Measurements from ENCODE around the gene BEND3.
"Not testable (repeated sequence)": the region's sequence is repeated elsewhere in the genome, so short reads cannot be mapped to it uniquely, and the experiment has no call there.

BEND3 gene

GRCh38 chr6:107114926-107115694, at the start of gene BEND3:
Gene BEND3, minus strand, starts transcription at chr6:107115515. Its CDS starts 16,230 bp downstream, at chr6:107099285.
- no peak for DNase-seq (ENCODE audit: low read depth, low spot score)

- DNase-seq (ENCODE audit: low read depth, low spot score): not testable (repeated sequence)
Observed at GRCh38 chr6:107164299-107164698, 49.0 kb upstream of the BEND3 start.

GRCh38 chr6:107161521-107161920, 46.2 kb upstream of the BEND3 start:
- no peak for DNase-seq (ENCODE audit: low read depth, low spot score)

DNA sequence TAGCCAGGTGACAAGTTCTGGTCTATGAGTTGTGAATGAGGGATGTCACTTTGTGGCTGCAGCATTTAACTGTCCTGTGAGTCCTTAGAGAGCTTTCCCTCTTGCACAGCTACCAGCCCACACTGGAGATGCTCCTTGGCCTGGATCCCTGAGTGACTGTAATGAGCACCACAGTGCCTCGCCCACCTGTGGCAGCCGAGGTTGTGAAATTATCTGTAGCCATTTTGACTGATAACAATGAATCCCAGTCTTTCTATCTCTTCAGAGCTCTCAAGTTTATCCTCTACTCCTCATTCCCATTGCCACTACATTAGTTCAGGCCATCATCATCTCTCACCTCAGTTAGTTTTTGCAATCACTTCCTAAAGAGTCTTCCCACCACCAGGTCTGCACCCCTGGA, 41.3 kb upstream of the BEND3 start:
- no peak for DNase-seq (ENCODE audit: low read depth, low spot score)

- no peak for DNase-seq (ENCODE audit: low read depth, low spot score)
Observed at GRCh38 chr6:107154801-107155160, 39.5 kb upstream of the BEND3 start.

DNA sequence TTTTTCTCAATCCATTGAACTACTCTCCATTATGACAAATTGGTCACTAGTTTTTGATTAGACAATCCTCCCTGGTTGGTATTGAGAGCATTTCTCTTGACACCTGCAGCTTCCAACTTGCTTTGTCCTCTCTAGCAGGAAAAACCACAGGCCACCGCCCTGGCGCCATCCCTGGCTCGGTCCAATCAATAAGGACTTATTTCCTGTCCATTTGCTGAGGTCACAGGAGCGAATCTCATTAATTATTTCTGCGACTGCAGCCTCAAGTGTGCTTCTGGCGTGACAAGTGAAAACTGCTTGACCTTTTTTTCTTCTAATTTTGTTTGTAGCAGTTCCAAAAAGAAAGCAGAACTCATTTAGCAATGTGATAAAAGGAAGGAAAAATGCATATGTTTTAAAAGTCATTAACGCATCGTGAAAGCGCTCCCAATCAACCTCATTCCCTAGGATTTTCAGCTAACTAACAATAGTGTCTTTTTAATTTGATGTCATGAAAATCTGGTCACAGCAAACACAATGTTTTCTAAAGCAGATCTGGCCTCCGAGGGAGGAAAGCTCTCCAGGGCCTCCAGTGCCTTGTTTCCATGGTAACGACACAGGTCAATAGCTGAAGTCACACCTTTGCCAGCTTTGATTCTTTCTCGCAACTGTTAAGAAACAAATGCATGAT, 39.0 kb upstream of the BEND3 start:
- no peak for DNase-seq (ENCODE audit: low read depth, low spot score)

DNA sequence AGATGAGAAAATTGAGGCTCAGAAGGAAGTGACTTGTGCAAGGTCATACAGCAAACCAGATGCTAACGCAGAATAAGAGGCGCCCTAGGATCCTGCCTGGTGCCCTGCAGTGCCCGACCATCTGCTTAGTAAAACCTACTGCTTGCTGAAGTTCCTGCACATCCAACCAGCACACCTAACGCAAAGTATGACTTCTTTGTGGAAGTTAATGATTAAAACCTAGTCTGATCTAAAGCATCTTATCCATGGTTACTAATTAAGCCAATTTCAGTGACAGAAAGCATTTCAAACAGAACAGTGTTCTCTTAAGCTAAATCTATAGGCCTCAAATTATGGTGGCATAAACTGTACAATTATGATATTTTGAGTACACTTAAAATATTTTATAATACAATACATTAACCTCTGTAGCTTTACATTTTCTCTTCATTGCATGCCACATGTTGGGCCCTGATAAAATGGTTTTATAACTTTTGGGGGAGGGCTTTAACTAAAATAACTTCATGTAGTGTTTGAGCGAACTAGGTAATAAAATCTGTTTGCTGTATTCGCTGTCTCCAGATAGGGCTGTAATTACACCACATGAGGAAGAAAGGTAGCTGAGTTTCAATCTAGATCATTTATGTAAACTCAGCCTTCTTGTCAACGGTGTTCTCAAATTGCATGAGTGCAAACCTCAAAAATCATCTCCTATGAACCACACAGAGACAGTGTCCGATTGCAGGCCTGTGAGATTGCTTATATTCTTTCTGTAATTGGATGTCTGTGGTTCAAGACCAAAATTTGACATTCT, 37.5 kb upstream of the BEND3 start:
- DNase-seq (ENCODE audit: low read depth, low spot score): no peak

GRCh38 chr6:107144666-107145065, 29.4 kb upstream of the BEND3 start:
- no peak for DNase-seq (ENCODE audit: low read depth, low spot score)

- no peak for DNase-seq (ENCODE audit: low read depth, low spot score)
Observed at GRCh38 chr6:107144014-107144413, 28.7 kb upstream of the BEND3 start.

DNA sequence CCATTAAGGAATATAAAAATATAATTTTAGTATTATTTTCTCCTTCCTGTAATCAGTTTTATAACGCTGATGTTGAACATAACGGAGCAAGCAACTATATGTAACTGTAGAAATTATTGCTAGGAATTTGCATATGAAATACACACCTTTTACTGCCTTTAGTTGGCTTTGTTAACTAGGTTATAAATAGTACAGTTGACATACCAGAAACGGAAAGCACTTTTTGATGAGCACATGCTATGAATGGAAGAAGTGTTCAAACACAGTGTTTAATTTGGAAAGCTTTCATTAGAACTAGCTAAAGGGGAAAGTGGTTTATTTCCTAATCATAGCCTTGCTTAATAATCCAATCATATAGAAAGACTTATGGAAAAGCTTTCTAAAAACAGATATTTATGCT, 25.3 kb upstream of the BEND3 start:
- no peak for DNase-seq (ENCODE audit: low read depth, low spot score)

DNA sequence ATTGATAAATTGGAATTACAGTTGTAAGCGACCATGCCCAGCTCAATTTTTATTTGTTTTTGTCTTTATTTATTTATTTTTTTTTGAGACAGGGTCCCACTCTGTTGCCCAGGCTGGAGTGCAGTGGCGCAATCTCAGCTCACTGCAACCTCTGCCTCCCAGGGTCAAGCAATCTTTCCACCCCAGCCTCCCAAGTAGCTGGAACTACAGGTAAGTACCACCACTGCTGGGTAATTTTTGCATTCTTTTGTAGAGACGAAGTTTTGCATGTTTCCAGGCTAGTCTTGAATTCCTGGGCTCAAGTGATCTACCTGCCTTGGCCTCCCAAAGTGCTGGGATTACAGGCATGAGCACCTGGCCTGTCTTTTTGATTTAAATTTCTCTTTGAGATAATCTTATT, 21.0 kb upstream of the BEND3 start:
- DNase-seq (ENCODE audit: low read depth, low spot score): not testable (repeated sequence)

GRCh38 chr6:107135048-107135680, 19.8 kb upstream of the BEND3 start:
- DNase-seq (ENCODE audit: low read depth, low spot score): not testable (repeated sequence)

DNA sequence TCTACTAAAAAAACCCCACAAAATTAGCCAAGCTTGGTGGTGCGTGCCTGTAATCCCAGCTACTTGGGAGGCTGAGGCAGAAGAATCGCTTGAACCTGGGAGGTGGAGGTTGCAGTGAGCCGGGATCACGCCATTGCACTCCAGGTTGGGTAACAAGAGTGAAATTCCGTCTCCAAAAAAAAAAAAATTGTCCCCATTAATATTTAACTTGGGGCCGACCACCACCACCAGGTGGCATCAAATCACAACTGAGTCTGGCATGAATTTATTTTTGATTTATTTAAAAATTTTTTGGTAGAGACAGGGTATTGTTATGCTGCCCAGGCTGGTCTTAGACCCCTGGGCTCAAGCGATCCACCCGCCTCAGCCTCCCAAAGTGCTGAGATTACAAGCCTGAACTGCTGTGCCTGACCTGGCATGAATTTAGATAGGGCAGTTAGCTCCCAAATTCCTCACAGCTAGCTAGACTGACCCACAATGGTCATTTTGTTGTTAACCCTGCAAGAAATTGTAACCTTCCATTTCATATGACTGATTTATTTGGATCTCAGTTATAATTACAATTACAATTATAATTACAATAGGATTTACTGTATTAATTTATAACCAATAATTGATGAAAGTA, 17.1 kb upstream of the BEND3 start:
- no peak for DNase-seq (ENCODE audit: low read depth, low spot score)

DNA sequence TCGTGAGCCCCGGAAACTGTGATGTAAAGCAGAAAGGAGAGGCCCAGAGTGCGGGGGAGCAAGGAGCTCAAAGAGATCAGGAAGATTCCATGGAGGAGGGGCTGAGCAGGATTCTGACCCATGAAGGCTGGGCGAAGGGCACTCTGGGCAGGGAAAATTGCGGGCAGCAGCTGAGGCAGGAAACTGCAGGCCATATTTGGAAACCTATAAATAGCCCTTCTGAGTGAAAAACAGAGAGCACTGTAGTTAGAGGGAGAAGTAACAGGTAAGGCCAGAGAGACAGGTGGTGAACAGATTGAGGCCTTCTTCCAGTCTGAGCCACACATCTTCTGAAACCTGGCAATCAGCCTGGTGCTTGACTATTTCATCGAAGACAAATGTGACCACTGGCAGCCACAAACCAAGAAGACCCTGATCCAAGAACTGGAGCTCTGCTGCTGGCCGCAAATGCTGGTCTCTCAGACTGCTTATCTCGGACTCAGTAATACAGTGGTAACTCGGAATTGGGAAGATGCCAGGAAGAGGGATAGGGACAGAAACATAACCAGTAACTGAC, 14.1 kb upstream of the BEND3 start:
- DNase-seq (ENCODE audit: low read depth, low spot score): no peak

GRCh38 chr6:107128577-107128976, 13.3 kb upstream of the BEND3 start:
- no peak for DNase-seq (ENCODE audit: low read depth, low spot score)

DNA sequence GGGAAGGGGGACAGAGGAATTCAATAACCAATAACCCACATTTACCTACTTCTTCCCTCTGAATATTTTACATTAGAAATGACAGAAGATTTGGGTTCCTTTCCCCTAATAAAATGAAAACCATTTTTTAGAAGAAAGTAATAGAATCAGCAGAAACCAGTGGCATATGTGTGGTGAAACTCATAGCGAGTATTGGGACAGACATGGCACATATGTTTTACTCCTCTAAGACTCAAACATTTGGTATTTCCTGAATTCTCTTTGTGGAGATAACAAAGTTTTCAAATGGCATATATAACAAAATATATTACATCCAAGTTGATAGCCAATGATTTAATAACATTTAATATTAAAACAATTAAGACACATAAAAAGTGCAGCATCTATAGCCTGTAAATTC, 12.9 kb upstream of the BEND3 start:
- no peak for DNase-seq (ENCODE audit: low read depth, low spot score)

DNA sequence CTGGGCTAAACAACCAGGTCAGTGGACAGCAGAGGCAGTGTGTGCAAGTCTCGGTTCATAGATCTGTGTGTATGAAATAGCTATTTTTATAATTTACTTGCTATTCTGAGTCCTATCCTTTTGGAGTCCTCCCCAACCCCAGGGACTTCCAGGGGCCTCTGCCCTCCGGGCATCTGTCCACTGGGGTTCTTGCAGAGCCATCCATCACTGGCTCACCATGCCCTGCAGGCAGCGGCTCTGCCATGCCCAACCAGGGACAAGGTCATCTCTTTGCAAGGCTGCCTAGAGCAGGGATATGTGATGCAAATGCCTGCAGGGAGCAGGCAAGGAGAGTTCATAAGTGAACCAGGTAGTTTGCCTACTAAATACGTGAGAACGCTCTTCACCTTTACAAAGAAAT, 10.5 kb upstream of the BEND3 start:
- no peak for DNase-seq (ENCODE audit: low read depth, low spot score)

DNA sequence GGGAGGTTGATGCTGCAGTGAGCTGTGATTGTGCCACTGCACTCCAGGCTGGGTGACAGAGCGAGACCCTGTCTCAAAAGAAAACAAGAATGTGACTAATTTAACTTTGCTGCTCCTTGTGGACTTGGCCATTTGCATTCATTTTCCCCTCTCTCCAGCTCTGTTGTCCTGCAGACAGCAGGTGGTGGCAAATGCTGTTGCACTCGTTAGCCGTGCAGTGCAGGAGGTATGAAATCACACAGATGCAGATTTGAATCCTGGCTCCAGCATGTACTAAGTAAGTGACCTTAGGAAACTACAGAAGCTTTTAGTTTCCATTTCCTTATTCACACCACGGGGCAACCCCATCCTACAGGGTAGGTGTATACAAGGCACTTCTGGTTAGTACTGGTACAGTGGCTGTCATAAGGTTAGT, 9.6 kb upstream of the BEND3 start:
- no peak for DNase-seq (ENCODE audit: low read depth, low spot score)

DNA sequence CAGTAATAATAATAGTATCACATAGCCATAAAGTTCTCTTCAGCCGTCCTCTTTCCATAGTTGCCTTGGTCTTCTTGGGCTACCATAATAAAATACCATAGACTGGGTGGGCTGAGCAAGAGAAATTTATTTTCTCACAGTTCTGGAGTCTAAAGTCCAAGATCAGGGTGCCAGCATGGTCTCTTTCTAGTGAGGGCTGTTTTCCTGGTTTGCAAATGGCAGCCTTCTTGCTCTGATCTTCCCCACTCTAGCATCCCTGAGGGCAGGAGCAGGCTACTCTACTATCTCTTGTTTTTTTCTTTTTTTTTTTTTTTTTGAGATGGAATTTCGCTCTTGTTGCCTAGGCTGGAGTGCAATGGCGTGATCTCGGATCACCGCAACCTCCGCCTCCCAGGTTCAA, 8.2 kb upstream of the BEND3 start:
- no peak for DNase-seq (ENCODE audit: low read depth, low spot score)

DNA sequence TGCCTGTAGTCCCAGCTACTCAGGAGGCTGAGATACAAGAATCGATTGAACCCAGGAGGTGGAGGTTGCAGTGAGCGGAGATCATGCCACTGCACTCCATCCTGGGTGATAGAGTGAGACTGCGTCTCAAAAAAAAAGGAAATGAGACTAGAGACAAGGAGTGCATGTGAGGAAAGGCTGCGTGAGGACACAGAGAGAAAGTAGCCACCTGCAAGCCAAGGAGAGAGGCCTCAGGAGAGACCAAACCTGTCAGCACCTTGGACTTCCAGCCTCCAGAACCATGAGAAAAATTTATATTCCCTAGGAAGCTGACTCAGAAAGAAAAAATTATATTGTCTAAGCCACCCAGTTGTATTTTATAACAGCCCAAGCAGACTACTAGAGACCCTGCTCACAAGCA, 7.4 kb upstream of the BEND3 start:
- no peak for DNase-seq (ENCODE audit: low read depth, low spot score)

DNA sequence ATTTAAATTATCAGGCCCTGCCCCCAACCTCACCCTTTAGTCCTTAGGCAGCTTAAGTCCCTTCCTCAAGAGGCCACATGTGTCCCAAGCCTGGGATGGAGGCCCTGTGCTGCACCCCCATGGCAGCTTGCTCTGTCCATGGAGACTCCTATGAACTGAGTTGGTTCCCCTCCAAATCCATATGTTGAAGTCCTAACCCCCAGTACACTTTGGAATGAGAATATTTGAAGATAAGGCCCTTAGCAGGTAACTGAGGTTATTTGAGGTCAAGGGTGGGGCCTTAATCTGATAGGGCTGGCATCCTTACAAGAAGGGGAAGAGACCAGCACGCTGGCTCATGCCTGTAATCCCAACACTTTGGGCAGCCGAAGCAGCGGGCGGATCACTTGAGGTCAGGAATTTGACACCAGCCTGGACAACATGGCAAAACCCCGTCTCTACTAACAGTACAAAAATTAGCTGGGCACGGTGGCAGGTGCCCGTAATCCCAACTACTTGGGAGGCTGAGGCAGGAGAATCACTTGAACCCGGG, 6.7 kb upstream of the BEND3 start:
- DNase-seq (ENCODE audit: low read depth, low spot score): no peak
